Upper lobe of left lung (tissue), 4 donors: ENCODE measurements around the gene DMD.

ENCODE experiments used
- EP300 ChIP-seq, 4 donors: sonication (generic); formaldehyde crosslinking; IDR thresholded peaks; one replicate each; pipeline ENCODE4 v1.5.1; 2017; ENCODE audit warnings: antibody characterized with exemption in 4 of 4, control low read depth in 2 of 4
- POLR2A ChIP-seq, 4 donors: fragments of 450-650 bp; IDR thresholded peaks; one replicate each; pipeline ENCODE4 v1.5.1; 2016 to 2017; ENCODE audit warnings: antibody characterized with exemption in 4 of 4, mild to moderate bottlenecking in 2 of 4
- POLR2AphosphoS5 ChIP-seq, 2 donors: sonication (generic); formaldehyde crosslinking; IDR thresholded peaks; one replicate each; pipeline ENCODE4 v1.5.1; 2017; ENCODE audit warnings: antibody characterized with exemption in 2 of 2
- TF ChIP-seq, protein P1 (sequence below), 6 experiments: fragments of 450-650 bp in 4 of 6; fragments of 200-600 bp in 2 of 6; sonication (generic) in 2 of 6; IDR thresholded peaks; one replicate each; pipeline ENCODE4 v1.5.1; 2016 to 2019; ENCODE audit warnings: antibody characterized with exemption in 6 of 6

DNA sequence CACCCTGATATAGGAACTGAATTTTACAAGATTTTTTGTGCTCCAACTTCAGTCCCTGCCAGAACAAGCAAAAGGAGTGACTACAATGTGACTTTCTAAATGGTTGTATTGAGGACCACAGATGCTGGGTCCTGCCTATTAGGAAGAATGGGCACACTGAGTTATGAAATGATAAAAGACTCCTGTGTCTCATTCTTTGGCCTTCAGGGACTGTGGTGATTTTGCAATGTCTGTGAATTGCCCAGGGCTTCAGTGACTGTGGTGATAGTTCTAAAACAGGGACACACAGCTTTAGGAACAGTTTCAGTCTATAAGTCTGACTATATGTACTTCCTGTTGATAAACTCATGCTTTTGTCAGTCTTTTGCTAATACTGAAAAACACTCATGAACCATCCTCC is 210.2 kb downstream of the DMD start:
- TF ChIP-seq, protein P1, sequence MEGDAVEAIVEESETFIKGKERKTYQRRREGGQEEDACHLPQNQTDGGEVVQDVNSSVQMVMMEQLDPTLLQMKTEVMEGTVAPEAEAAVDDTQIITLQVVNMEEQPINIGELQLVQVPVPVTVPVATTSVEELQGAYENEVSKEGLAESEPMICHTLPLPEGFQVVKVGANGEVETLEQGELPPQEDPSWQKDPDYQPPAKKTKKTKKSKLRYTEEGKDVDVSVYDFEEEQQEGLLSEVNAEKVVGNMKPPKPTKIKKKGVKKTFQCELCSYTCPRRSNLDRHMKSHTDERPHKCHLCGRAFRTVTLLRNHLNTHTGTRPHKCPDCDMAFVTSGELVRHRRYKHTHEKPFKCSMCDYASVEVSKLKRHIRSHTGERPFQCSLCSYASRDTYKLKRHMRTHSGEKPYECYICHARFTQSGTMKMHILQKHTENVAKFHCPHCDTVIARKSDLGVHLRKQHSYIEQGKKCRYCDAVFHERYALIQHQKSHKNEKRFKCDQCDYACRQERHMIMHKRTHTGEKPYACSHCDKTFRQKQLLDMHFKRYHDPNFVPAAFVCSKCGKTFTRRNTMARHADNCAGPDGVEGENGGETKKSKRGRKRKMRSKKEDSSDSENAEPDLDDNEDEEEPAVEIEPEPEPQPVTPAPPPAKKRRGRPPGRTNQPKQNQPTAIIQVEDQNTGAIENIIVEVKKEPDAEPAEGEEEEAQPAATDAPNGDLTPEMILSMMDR (IDR thresholded peaks at IDR 0.05): no peak
- TF ChIP-seq EP300 (IDR thresholded peaks at IDR 0.05): no peak
- TF ChIP-seq POLR2A (IDR thresholded peaks at IDR 0.05): no peak
- TF ChIP-seq POLR2AphosphoS5 (IDR thresholded peaks at IDR 0.05): no peak
